Measurements from ENCODE around the gene TRAF3.
A peak's percentile ranks its signal among the peaks of the same experiment; 100 is the strongest.
"Not testable (repeated sequence)": the region's sequence is repeated elsewhere in the genome, so short reads cannot be mapped to it uniquely, and the experiment has no call there.

Gene TRAF3

GRCh38 chr14:102807013-102807406, 29.8 kb downstream of the TRAF3 start:
- DNase-seq (ENCODE audit: low read depth): no peak

- no peak for DNase-seq (ENCODE audit: low read depth)
These were observed 32.6 kb downstream of the TRAF3 start for GRCh38 chr14:102809870-102810269.

- DNase-seq (ENCODE audit: low read depth): no peak
These were observed 33.3 kb downstream of the TRAF3 start for GRCh38 chr14:102810523-102810922.

GRCh38 chr14:102811254-102811963, 34.2 kb downstream of the TRAF3 start:
- DNase-seq (ENCODE audit: low read depth): no peak

GRCh38 chr14:102811971-102812370, 34.7 kb downstream of the TRAF3 start:
- no peak for DNase-seq (ENCODE audit: low read depth)

- DNase-seq (ENCODE audit: low read depth): no peak
These were observed 36.4 kb downstream of the TRAF3 start for GRCh38 chr14:102813691-102814090.

- no peak for DNase-seq (ENCODE audit: low read depth)
These were observed 40.1 kb downstream of the TRAF3 start for GRCh38 chr14:102817318-102817717.

- DNase-seq (ENCODE audit: low read depth): peak; percentile 19
These were observed 41.0 kb downstream of the TRAF3 start for GRCh38 chr14:102817942-102818940.

- DNase-seq (ENCODE audit: low read depth): no peak
These were observed 42.0 kb downstream of the TRAF3 start for GRCh38 chr14:102819176-102819628.

GRCh38 chr14:102819747-102820330, 42.6 kb downstream of the TRAF3 start:
- DNase-seq (ENCODE audit: low read depth): no peak

- no peak for DNase-seq (ENCODE audit: low read depth)
These were observed 44.0 kb downstream of the TRAF3 start for GRCh38 chr14:102821252-102821651.

GRCh38 chr14:102822311-102822863, 45.1 kb downstream of the TRAF3 start:
- no peak for DNase-seq (ENCODE audit: low read depth)

GRCh38 chr14:102822887-102823286, 45.6 kb downstream of the TRAF3 start:
- not testable (repeated sequence) for DNase-seq (ENCODE audit: low read depth)

GRCh38 chr14:102823546-102823945, 46.3 kb downstream of the TRAF3 start:
- DNase-seq (ENCODE audit: low read depth): no peak

- no peak for DNase-seq (ENCODE audit: low read depth)
These were observed 47.6 kb downstream of the TRAF3 start for GRCh38 chr14:102824832-102825231.

- no peak for DNase-seq (ENCODE audit: low read depth)
These were observed 48.3 kb downstream of the TRAF3 start for GRCh38 chr14:102825307-102826095.

- no peak for DNase-seq (ENCODE audit: low read depth)
These were observed 48.9 kb downstream of the TRAF3 start for GRCh38 chr14:102826161-102826560.

- DNase-seq (ENCODE audit: low read depth): no peak
These were observed 49.8 kb downstream of the TRAF3 start for GRCh38 chr14:102826751-102827675.

GRCh38 chr14:102827716-102828115, 50.5 kb downstream of the TRAF3 start:
- no peak for DNase-seq (ENCODE audit: low read depth)

GRCh38 chr14:102828151-102828550, 50.9 kb downstream of the TRAF3 start:
- DNase-seq (ENCODE audit: low read depth): no peak
